HG02885 (cell line): ENCODE results near the gene SLC5A9.
A peak's percentile ranks its signal among the peaks of the same experiment; 100 is the strongest.
"Not testable (repeated sequence)": the region's sequence is repeated elsewhere in the genome, so short reads cannot be mapped to it uniquely, and the experiment has no call there.

Experiments
- ATAC-seq: cut with Tn5 transposase; IDR thresholded peaks from one replicate; pipeline ENCODE4 v1.9.1; 2021; ENCODE audit warnings: mild to moderate bottlenecking; ENCODE audit not compliant: unreplicated experiment, poor library complexity

SLC5A9 gene

DNA sequence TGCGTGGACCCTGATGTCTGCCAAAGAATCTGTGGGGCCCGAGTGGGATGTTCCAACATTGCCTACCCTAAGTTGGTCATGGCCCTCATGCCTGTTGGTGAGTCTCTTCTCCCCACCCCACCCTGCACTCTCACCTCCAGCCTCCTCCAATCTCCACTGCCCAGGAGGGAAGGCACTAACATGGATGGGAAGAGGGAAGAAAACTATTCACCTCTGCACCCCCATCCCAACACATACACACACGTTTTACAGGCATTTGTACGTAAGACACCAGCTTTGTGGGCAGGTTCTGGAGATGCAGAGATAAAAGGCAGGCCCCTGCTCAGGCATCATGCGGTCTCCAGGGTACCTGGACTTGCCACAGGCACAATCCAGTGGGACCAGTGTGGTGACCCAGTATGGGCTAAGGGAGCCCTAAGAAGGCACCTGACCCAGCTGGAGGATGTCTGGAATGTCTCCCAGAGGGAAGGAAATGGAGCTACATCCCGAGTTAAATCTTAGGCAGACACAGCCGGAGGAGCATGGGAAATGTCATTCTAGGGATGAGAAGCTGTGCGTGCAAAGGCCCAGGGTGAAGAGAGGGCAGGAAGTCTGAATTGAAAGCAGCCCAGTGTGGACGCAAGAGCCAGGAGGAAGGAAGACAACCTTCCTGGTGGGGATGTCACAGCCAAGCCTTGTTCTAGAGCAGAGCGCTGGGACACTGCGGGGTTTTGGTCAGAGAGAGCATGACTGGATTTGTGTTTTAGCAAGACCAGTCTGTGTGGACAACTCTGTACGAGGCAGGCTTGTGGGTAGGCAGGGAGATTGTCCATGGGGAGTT is 11.4 kb downstream of the SLC5A9 start:
- no peak for ATAC-seq

DNA sequence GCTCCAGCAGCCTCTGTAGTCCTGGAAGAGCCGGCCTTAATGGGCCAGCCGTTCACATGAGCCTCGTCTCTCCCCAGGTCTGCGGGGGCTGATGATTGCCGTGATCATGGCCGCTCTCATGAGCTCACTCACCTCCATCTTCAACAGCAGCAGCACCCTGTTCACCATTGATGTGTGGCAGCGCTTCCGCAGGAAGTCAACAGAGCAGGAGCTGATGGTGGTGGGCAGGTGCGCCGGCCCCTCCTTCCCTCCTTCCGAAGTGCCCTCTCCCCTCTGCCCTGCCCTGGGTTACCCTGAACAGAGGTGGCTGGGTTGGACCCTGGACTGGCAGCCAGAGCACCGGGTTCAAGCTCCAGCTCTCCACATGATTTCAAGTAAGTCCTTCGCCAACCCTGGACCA is 13.1 kb downstream of the SLC5A9 start:
- no peak for ATAC-seq

DNA sequence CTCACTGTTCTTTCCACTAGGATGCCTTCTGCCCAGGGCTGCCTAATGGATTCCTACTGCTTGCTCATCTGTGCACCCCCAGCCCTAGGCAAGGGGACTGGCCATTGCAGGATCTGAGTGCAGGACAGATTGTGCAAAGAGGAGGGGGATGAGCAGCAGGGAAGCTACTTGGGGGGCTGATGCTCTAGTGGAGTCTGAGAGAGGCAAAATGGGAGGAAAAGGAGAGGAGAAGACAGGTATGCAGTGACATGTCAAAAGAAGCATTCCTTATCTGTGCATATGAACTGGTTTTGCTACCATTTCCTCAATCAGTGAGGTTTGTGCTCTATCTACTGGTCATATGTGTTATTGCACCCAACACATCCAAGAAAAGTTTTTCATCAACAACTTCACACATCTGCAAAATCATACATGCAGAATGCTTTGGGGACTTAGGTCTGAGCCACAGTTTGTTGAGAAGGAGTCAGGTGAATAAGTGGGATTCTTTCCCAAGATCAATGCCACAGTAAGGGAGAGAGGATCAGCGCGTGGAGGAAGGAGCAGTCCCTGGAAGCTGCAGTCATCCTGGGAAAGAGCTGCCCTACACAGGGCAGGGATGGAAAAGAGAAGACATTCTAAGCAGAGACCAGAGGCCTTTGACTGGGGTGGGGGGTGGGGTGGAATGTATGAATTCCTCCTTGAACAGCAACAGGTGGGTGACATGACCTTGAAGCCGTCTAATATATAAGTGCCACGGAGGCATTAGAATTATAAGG is 14.4 kb downstream of the SLC5A9 start:
- ATAC-seq: peak; percentile 71

DNA sequence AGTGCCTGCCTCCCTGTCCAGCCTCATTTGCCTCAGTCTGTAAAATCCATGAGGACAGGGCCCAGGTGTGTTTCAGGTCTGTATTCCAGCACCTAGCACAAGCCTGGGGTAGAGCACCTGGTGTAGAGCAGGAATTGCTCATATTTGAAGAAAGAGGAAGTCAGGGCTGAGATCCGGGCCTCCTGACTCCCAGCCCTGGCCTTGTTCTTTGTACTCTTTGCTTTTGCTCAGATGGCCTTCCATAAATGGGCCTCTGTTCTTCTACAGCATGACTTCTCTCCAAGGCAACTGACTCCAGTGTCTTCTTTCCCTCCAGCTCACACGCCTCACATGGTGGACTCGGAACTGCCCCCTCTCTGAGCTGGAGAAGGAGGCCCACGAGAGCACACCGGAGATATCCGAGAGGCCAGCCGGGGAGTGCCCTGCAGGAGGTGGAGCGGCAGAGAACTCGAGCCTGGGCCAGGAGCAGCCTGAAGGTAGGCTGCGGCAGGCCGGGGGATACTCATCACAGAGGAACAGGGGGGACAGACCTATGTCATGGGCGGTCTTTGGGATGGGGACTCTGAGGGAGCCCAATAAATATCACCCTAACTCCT is 19.7 kb downstream of the SLC5A9 start:
- no peak for ATAC-seq

DNA sequence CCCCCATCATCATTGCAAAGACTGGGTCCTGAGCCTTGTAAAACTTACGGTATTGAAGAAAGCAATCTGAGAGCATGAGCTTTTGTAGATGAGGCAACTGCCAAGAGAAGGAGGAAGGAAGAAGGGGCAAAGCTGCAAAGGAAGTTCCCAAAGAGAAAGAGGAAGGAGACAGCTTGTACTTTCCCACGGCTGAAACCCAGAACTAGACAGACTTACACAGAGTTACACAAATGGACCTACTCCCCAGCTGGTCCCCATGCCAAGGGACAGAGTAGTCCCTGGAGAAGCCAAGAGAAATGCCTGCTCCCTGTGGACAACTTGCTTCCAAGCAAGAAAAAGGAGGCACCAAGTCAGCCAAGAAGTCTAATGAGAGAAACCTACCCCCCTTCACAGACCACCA is 22.6 kb downstream of the SLC5A9 start:
- no peak for ATAC-seq

DNA sequence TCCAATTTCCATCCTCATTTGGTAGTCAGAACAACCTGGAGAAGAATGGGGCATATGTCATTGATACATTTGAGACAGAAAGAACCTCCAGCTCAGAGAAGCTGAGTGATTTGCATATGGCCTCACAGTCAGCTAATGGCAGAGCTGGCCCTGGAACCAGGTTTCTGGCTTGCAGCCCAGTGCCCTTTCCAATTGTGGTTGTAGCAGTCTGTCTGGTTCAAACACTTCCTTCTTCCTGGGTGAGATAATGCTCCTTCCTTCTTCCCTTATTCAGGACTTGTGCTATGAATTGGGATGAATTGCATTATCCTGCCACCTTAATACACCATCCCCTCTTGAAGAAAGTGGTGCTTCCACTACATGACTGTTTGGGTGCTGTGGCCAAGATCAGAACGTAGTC is 24.2 kb downstream of the SLC5A9 start:
- ATAC-seq: no peak

DNA sequence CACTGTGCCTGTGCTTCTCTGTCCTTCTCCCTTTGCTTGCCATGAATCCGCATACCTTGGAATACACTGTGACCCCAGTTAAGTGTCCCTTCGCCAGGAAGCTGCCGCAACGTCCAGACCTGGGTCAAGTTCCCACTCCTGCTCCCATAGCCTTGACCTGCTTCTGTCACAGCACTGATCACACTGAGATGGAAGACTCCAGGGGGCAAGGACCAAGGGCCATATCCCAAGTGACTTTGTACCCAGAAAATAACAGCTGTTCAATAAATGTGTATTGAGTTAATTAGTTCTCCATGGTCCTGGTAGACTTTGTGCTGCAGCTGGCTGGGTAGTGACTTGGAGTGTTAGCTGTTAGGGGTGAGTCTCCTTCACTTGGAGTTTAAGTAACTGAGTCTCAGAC is 25.8 kb downstream of the SLC5A9 start:
- no peak for ATAC-seq

DNA sequence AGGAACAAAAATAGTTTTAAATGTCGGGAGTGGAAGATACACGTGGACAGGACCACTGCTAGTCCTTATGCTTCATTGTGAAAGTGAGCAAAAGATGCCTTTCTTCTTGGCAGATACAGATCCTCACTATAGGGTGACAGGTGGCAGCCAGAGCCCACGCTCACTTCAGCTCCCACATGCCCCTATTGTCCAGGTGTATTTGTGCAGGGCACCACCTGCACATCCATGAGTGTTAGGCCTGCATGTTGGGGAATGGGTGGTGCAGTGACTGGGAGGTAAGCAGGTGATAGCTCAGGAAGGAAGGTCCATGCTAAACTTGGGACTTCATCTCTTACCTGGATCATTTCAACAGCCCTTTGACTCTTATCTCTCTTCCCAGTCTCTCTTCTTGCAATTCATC is 27.4 kb downstream of the SLC5A9 start:
- ATAC-seq: no peak

DNA sequence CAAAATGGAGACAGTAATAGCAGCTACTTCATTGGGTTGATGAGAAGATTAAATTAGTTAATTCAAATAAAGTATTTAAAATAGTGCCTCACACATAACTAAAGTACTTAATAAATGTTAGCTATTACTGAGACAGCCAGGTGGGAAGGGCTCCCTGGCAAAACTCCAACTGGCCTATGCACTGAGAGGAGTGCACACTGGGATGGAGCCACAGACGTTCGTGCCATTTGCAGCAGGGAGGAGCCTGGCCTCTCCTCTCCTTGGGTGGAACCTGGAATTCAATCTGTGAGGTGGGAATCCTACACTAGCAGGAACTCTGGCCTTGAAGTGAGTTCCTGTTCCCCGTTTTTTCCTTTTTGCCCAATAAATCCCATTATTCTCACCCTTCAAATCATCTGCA is 28.1 kb downstream of the SLC5A9 start:
- ATAC-seq: no peak

DNA sequence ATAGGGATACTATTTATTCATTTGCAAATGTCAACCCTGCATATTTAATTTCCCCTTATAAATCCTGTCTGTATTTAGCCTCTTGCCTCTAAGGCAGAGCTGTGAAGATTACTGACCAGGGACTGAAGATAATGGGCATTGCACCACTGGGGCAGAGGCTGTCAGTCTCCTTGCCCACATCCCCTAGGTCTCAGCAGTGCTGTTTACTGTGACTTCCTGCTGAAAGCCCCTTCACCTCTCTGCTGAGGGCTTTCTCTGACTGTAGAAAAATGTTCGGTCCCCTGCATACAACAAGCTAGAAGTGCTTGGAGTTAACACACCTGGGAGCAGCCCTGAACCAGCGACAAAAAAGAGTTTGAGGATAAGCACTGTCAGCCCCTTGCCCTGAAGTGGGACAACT is 28.8 kb downstream of the SLC5A9 start:
- ATAC-seq: no peak

DNA sequence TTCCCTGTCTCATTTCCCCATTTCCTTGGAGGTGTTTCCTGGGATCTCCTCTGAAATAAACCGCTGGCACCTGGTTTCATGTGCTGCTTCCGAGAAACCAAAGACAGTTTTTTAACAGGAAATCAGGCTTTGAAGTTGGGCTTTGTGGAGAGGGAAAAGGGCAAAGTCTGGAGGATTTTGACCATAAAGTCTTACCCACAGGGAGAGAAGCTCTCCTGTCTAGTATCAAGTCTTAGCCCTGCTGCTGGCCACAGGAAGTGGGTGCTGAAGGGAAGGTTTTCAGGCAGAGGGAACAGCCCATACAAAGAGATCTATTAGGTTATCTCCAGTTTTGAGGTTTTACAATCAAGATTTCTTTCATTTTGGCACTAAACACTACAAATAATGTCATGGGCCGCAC is 29.3 kb downstream of the SLC5A9 start:
- ATAC-seq: no peak

DNA sequence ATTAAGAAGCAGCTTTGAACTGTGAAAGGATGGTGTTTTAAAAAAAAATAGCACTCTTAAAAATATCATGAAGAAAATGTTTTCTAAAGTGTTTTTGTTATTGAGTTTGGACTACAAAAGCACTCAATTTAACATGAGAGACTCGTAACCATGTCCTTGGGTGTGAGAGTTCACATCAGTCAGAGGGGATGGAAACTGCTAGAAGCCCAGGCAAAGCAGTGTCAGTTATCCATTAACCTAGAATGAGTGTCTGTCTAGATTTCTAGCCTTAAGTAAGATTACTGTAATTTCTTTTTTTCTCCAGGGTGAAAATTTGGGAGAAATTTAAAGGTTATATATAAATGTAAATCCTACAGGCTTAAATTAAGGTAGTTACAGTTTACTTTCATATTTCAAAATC is 31.7 kb downstream of the SLC5A9 start:
- ATAC-seq: no peak

DNA sequence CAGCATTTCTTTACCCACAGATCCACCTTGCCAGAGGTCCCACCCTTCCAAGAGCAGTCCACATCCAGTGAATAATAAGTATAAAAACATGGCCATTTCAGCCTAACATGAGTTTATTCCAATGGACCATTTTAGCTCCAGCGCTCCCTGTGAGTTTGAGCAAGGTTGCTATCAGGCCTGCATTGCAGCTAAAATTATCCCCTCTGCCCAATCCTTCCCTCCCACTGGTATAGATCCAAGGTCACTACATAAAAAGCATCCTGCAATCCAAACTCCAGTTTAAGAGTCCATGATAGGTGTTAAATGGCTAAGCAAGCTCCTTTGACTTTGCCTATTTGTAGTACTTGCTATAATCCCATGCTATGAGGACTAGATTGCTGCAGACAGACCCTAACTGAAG is 35.6 kb downstream of the SLC5A9 start:
- no peak for ATAC-seq

DNA sequence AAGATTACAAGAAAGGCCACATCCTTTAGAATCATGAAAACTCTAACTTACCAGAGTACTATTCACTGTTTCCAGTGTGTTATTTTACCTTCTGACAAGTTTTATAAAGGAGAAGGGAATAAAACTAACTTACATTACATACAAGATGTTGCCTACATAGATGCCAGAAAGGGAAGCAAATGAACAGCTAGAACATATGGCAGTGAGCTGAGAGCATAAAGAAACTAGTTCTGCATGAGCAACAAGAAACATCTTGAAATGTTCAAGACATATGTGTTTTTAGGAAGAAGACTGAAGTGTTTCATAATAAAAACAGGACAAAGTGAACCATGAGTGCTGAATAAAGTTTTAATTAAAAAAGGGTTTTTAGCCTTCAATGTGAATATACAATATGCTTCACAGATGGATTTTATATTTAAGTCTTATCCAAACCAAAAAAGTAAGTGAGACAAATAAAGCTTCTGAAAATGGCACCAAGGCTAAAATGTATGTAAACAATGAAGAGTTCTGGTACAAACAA is 39.4 kb downstream of the SLC5A9 start:
- ATAC-seq: no peak

DNA sequence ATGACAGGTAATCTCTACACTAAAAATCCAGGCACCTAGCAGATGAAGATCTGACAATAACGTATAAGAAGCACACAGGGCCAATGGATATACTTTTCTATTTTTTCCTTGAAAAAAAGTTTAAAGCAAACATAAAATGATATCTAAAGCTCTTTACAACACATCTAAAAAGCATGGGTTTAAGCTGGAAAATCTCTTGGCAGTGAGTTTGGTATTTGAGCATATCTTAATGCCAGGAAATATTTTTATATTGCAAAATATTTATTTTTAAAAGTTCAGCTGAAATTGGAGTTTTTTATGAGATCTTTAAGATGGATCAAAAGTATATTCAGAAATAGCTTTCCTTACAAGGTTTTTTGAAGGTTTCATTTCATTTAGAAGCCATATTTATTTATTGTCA is 40.5 kb downstream of the SLC5A9 start:
- ATAC-seq: no peak

DNA sequence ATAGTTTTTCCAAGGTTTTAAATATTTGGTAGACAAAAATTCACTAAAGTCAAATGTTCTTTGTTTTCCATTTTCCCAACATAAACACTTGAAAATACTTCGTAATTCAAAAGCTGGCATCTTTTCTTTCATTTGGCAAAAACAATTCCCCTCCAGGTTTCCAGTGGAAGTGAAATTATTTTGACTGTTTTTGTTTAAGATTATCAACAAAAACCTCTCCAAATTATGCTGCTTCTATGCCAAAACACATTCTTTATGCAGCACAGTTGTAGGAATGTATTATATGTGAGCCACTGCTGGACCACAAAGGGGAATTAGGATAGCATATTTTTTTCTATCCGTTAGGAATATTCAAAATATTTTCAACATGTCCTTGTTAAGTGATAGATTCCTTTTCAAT is 44.1 kb downstream of the SLC5A9 start:
- ATAC-seq: no peak

DNA sequence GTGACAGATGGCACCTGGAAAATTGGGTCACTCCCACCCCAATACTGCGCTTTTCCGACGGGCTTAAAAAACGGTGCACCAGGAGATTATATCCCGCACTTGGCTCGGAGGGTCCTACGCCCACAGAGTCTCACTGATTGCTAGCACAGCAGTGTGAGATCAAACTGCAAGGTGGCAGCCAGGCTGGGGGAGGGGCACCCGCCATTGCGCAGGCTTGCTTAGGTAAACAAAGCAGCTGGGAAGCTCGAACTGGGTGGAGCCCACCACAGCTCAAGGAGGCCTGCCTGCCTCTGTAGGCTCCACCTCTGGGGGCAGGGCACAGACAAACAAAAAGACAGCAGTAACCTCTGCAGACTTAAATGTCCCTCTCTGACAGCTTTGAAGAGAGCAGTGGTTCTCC is 54.9 kb downstream of the SLC5A9 start:
- ATAC-seq: not testable (repeated sequence)

DNA sequence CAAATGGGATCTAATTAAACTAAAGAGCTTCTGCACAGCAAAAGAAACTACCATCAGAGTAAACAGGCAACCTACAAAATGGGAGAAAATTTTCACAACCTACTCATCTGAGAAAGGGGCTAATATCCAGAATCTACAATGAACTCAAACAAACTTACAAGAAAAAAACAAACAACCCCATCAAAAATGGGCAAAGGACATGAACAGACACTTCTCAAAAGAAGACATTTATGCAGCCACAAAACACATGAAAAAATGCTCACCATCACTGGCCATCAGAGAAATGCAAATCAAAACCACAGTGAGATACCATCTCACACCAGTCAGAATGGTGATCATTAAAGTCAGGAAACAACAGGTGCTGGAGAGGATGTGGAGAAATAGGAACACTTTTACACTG is 59.8 kb downstream of the SLC5A9 start:
- ATAC-seq: not testable (repeated sequence)

DNA sequence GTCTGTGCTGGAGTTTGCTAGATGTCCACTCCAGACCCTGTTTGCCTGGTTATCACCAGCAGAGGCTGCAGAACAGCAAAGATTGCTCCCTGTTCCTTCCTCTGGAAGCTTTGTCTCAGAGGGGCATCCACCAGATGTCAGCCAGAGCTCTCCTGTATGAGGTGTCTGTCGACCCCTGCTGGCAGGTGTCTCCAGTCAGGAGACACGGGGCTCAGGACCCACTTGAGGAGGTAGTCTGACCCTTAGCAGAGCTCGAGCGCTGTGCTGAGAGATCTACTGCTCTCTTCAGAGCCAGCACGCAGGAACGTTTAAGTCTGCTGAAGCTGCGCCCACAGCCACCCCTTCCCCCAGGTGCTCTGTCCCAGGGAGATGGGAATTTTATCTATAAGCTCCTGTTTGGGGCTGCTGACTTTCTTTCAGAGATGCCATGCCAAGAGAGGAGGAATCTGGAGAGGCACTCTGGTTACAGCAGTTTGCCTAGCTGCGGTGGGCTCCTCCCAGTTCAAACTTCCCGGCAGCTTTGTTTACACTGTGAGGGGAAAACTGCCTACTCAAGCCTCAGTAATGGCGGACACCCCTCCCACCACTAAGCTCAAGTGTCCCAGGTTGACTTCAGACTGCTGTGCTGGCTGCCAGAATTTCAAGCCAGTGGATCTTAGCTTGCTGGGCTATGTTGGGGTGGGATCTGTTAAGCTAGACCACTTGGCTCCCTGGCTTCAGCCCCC is 62.3 kb downstream of the SLC5A9 start:
- not testable (repeated sequence) for ATAC-seq

DNA sequence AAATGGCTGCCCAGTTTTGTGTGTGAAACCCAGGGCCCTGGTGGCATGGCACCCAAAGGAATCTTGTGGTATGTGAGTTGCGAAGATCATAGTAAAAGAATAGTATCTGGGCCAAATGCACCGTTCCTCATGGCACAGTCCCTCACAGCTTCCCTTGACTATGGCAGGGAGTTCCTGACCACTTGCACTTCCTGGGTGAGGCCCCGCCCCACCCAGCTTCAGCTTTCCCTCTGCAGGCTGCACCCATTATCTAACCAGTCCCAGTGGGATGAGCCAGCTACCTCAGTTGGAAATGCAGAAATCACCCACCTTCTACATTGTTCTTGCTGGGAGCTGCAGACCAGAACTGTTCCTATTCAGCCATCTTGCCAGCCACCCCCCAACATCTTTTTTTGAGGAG is 63.0 kb downstream of the SLC5A9 start:
- no peak for ATAC-seq

DNA sequence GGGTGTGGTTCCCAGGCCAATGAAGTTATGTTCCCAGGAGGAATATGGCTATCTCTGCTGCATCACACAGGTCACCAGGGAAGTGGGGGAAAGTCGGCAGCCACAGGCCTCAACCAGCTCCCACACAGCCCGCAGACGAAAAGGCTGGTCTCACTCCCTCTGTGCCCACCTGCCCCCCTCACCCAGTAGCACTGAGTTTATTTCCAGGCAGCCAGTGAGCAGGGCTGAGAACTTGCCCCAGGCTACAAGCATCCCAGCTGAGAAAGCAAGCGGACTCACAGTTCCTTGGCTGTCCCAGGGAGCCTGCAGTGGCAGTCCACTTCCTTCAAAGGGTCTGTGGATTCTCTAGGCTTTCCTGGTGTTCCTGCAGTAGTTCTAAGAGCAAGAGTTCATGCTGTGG is 68.9 kb downstream of the SLC5A9 start:
- ATAC-seq: no peak
